Subcutaneous abdominal adipose tissue (tissue), 5 donors: ENCODE measurements around the gene PLD1.

Experiments used
- H3K27ac ChIP-seq: one replicate; pipeline ENCODE4 v1.7.0; 2013; ENCODE audit warnings: low read depth, mild to moderate bottlenecking, inconsistent platforms, low read length, moderate library complexity
- H3K27me3 ChIP-seq, 5 donors: one replicate each; pipeline ENCODE4 v1.7.0; 2013; ENCODE audit warnings: low read length in 5 of 5, inconsistent platforms in 1 of 5; ENCODE audit not compliant: control insufficient read depth in 5 of 5, insufficient read depth in 4 of 5
- H3K36me3 ChIP-seq, 5 donors: one replicate each; pipeline ENCODE4 v1.7.0; 2013; ENCODE audit warnings: low read length in 5 of 5; ENCODE audit not compliant: control insufficient read depth in 5 of 5, insufficient read depth in 5 of 5
- H3K4me1 ChIP-seq, 5 donors: one replicate each; pipeline ENCODE4 v1.7.0; 2013; ENCODE audit warnings: low read length in 5 of 5, mild to moderate bottlenecking in 3 of 5, moderate library complexity in 1 of 5; ENCODE audit not compliant: control insufficient read depth in 5 of 5, insufficient read depth in 5 of 5
- H3K4me3 ChIP-seq, 5 donors: one replicate each; pipeline ENCODE4 v1.7.0; 2013; ENCODE audit warnings: low read length in 5 of 5, low read depth in 1 of 5
- H3K9ac ChIP-seq, 5 donors: one replicate each; pipeline ENCODE4 v1.7.0; 2013; ENCODE audit warnings: low read length in 5 of 5, mild to moderate bottlenecking in 4 of 5, moderate library complexity in 3 of 5
- H3K9me3 ChIP-seq, 5 donors: one replicate each; pipeline ENCODE4 v1.7.0; 2013; ENCODE audit warnings: low read length in 5 of 5; ENCODE audit not compliant: control insufficient read depth in 5 of 5
- donor health status: healthy.
- donor health status: healthy.
- donor health status: healthy.
- donor health status: healthy.
- donor health status: healthy.

The PLD1 gene

DNA sequence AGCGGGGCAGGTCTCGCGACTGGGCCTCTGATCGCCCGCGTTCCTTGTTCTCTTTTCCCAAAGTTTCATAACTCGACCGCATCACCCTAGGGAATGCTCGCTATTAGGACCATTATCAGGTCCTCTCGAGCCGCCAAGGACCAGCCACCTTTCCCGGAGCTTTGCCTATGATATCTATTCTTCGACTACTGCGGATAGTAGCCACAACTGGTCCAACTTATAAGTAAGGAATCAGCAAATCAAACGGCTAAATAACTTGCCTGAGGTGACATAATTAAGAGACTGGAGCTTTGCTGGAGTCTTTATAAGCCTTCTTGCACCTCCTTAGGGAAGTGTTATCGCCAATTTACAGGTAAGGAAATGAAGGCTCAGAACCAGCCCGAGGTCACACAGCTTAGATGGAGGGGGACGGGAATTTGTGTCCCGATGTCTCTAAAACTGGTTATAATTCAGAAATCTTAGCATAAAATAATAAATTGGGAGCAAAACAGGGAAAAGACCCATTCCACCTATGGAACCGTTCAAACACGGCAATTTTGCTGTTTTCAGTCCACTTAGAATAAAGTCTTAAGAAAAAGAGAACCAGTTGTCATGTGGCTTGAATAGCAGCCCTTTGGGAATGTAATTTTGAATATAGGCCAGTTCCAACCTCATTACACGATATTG is 479 bp upstream of the PLD1 start:
- peak overlapping the region; percentile 88 for H3K27ac ChIP-seq
- no peaks in the 10 kb centered on the region for H3K36me3 ChIP-seq
- no peaks in the 10 kb centered on the region for H3K27me3 ChIP-seq
- peaks cover 7 to 47% (median 38%) of the 10 kb centered on the region in 5 donors for H3K4me1 ChIP-seq
- no peaks in the 10 kb centered on the region for H3K9me3 ChIP-seq
- H3K9ac ChIP-seq: peak overlapping the region; percentile 20 to 98 (median 76)
- H3K4me3 ChIP-seq: peak overlapping the region; percentile 69 to 85 (median 73)

- H3K9me3 ChIP-seq: no peaks in the 10 kb centered on the region
- H3K27ac ChIP-seq: peak overlapping the region; percentile 88
- H3K27me3 ChIP-seq: no peaks in the 10 kb centered on the region
- H3K4me1 ChIP-seq: peaks cover 7 to 54% (median 50%) of the 10 kb centered on the region in 5 donors
- peak overlapping the region; percentile 63 to 98 (median 76) for H3K9ac ChIP-seq
- H3K36me3 ChIP-seq: no peaks in the 10 kb centered on the region
- peak overlapping the region; percentile 69 to 85 (median 75) for H3K4me3 ChIP-seq
These were observed 747 bp downstream of the PLD1 start for GRCh38 chr3:171809611-171809860.

- Histone ChIP-seq H3K9ac (no peak overlapping the region), H3K27ac (no peak overlapping the region), H3K4me3 (no peak overlapping the region), H3K4me1 (peaks cover 7 to 54% (median 47%) of the 10 kb centered on the region in 5 donors), H3K27me3 (no peaks in the 10 kb centered on the region), H3K9me3 (no peaks in the 10 kb centered on the region), H3K36me3 (no peaks in the 10 kb centered on the region)
These were observed 2.5 kb downstream of the PLD1 start for GRCh38 chr3:171807806-171808205.

- Histone ChIP-seq H3K9ac (peak overlapping the region in 1 of 5 donors; percentile 5), H3K27me3 (no peaks in the 10 kb centered on the region), H3K9me3 (no peaks in the 10 kb centered on the region), H3K4me1 (peaks cover 7 to 60% (median 53%) of the 10 kb centered on the region in 5 donors), H3K4me3 (no peak overlapping the region), H3K27ac (peak overlapping the region; percentile 69), H3K36me3 (no peaks in the 10 kb centered on the region)
These were observed 3.1 kb downstream of the PLD1 start for GRCh38 chr3:171807129-171807675.

DNA sequence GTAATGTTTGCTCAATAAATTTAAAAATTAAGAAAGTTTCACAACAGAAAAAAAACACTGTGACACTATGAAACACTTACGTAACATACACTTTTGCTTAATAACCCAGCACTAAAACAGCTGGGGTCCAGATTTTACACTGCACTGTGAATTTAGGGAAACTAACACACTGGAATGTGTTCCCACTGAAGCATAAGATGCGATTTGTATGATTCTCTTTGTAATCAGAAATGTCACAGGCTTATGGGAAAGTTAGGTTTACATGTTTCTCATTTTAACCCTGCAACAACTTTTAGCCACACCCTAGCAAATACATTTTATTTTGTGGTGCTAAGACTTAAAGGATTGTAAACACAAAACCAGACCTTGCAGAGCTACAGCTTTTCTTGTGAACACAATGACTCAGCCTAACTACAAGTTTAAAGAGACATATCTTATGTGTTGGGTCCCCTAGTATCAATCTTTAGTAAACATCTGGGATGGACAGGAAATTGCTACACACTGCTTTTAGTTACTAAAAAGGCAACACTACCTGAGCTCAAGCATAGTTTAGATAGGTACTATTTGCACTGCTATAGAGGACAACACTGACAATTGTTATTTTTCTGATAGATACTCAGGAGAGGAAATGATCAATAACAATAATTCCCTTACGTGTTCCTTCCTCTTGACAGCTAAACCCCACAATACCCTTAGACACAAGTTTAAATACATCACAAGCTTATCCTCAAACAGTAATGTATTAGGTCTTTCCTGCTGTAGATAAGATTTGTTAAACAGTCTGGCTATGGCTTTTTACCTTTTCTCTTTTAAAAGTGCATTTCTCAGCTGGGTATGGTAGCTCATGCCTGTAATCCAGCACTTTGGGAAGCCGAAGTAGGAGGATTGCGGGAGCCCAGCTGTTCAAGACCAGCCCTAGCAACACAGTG is 3.8 kb downstream of the PLD1 start:
- Histone ChIP-seq H3K27me3 (no peaks in the 10 kb centered on the region), H3K9me3 (no peaks in the 10 kb centered on the region), H3K4me1 (peaks cover 5 to 65% (median 60%) of the 10 kb centered on the region in 5 donors), H3K4me3 (no peak overlapping the region), H3K9ac (peak overlapping the region in 3 of 5 donors; percentile 5 to 16 (median 6)), H3K36me3 (no peaks in the 10 kb centered on the region), H3K27ac (peak overlapping the region; percentile 69)

GRCh38 chr3:171805687-171806086 is 4.6 kb downstream of the PLD1 start:
- Histone ChIP-seq H3K27ac (peak overlapping the region; percentile 69), H3K36me3 (no peaks in the 10 kb centered on the region), H3K4me3 (no peak overlapping the region), H3K4me1 (peaks cover 0 to 65% (median 52%) of the 10 kb centered on the region in 5 donors), H3K27me3 (no peaks in the 10 kb centered on the region), H3K9ac (no peak overlapping the region), H3K9me3 (no peaks in the 10 kb centered on the region)

GRCh38 chr3:171804618-171805389 is 5.5 kb downstream of the PLD1 start:
- H3K36me3 ChIP-seq: no peaks in the 10 kb centered on the region
- peaks cover 0 to 58% (median 49%) of the 10 kb centered on the region in 5 donors for H3K4me1 ChIP-seq
- no peak overlapping the region for H3K9ac ChIP-seq
- H3K27me3 ChIP-seq: no peaks in the 10 kb centered on the region
- no peak overlapping the region for H3K4me3 ChIP-seq
- peak overlapping the region; percentile 69 for H3K27ac ChIP-seq
- no peaks in the 10 kb centered on the region for H3K9me3 ChIP-seq

DNA sequence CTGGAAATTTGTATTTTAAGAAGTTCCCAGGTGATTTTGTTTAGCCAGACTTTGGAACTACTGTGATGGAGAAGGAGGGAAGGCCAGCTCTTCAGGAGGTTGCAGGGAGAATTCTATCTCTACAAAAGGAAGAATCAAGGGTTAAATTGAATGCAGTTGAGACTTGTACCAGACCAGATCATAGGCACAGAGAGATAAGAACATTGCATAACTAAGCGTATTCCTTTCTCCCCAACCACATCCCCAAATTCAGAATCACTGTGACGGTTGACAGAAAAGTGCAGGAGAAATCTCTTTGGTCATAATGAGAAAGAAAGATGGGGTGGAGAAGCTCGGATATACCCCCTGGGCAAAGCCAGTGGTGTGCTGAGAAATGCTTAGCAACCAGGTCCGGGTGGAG is 7.2 kb downstream of the PLD1 start:
- H3K4me1 ChIP-seq: peaks cover 0 to 50% (median 42%) of the 10 kb centered on the region in 5 donors

GRCh38 chr3:171802590-171802956 is 7.7 kb downstream of the PLD1 start:
- H3K4me3 ChIP-seq: no peak overlapping the region
- H3K27ac ChIP-seq: peak overlapping the region; percentile 5
- peaks cover 0 to 50% (median 42%) of the 10 kb centered on the region in 5 donors for H3K4me1 ChIP-seq
- no peaks in the 10 kb centered on the region for H3K36me3 ChIP-seq
- no peak overlapping the region for H3K9ac ChIP-seq
- no peaks in the 10 kb centered on the region for H3K27me3 ChIP-seq
- H3K9me3 ChIP-seq: no peaks in the 10 kb centered on the region

More for the DNA sequence above, 7.2 kb downstream of the PLD1 start:
- Histone ChIP-seq H3K36me3 (no peaks in the 10 kb centered on the region), H3K9me3 (no peaks in the 10 kb centered on the region), H3K4me3 (no peak overlapping the region), H3K27ac (peak overlapping the region; percentile 5), H3K9ac (no peak overlapping the region), H3K27me3 (no peaks in the 10 kb centered on the region)
